ENCODE data around the gene SAG.

SAG gene

GRCh38 chr2:233320470-233320869 is 12.9 kb downstream of the SAG start:
- Histone ChIP-seq H3K79me2 (ENCODE audit: control insufficient read depth, insufficient read depth, low read length, poor library complexity) (no peaks in the 10 kb centered on the region), H3K79me1 (ENCODE audit: low read length) (no peaks in the 10 kb centered on the region)
- no CpG with 5 or more reads among the region's 17 CpGs for WGBS (ENCODE audit: extremely low coverage, insufficient coverage, insufficient read length)

GRCh38 chr2:233321166-233321565 is 13.6 kb downstream of the SAG start:
- Histone ChIP-seq H3K79me2 (ENCODE audit: control insufficient read depth, insufficient read depth, low read length, poor library complexity) (no peaks in the 10 kb centered on the region), H3K4me3 (ENCODE audit: low read depth, low read length) (no peak overlapping the region), H3K4ac (ENCODE audit: low read depth, low read length) (no peak overlapping the region), H4K91ac (ENCODE audit: low read depth, low read length) (no peak overlapping the region), H3K27ac (ENCODE audit: low read depth, low read length) (no peak overlapping the region), H3K9me3 (ENCODE audit: insufficient read depth, low read depth, low read length) (no peaks in the 10 kb centered on the region), H3K79me1 (ENCODE audit: low read length) (no peaks in the 10 kb centered on the region), H3K4me2 (ENCODE audit: low read length) (no peak overlapping the region), H2BK5ac (ENCODE audit: low read depth, low read length, poor library complexity) (no peak overlapping the region), H4K12ac (ENCODE audit: low read depth, low read length) (no peak overlapping the region), H4K8ac (ENCODE audit: low read depth, low read length) (no peak overlapping the region), H2AFZ (ENCODE audit: insufficient read depth, low read length, poor library complexity) (no peak overlapping the region), H3K23ac (ENCODE audit: low read length) (no peak overlapping the region), H3K27me3 (ENCODE audit: insufficient read depth, low read length) (no peaks in the 10 kb centered on the region), H3K9ac (ENCODE audit: low read length) (no peak overlapping the region), H3K4me1 (ENCODE audit: control insufficient read depth in 1 of 2, insufficient read depth in 2 of 2, low read length in 2 of 2) (no peaks in the 10 kb centered on the region), H2BK12ac (ENCODE audit: low read length) (no peak overlapping the region), H2AK5ac (ENCODE audit: low read length) (no peak overlapping the region), H3K18ac (ENCODE audit: low read length) (no peak overlapping the region), H3K14ac (ENCODE audit: low read length) (no peak overlapping the region), H3K36me3 (ENCODE audit: control insufficient read depth in 1 of 2, insufficient read depth in 2 of 2, low read length in 2 of 2) (no peaks in the 10 kb centered on the region), H2BK120ac (ENCODE audit: insufficient read depth, low read length, poor library complexity) (no peak overlapping the region)
- no CpG with 5 or more reads among the region's 6 CpGs for WGBS (ENCODE audit: extremely low coverage, insufficient coverage, insufficient read length)
- DNase-seq: no peak

More at GRCh38 chr2:233320470-233320869, 12.9 kb downstream of the SAG start:
- Histone ChIP-seq H3K23ac (ENCODE audit: low read length) (no peak overlapping the region), H3K9ac (ENCODE audit: low read length) (no peak overlapping the region), H2AFZ (ENCODE audit: insufficient read depth, low read length, poor library complexity) (no peak overlapping the region), H3K4me1 (ENCODE audit: control insufficient read depth in 1 of 2, insufficient read depth in 2 of 2, low read length in 2 of 2) (no peaks in the 10 kb centered on the region), H2BK12ac (ENCODE audit: low read length) (no peak overlapping the region), H3K9me3 (ENCODE audit: insufficient read depth, low read depth, low read length) (no peaks in the 10 kb centered on the region), H4K12ac (ENCODE audit: low read depth, low read length) (no peak overlapping the region), H4K91ac (ENCODE audit: low read depth, low read length) (no peak overlapping the region), H3K14ac (ENCODE audit: low read length) (no peak overlapping the region), H2BK120ac (ENCODE audit: insufficient read depth, low read length, poor library complexity) (no peak overlapping the region), H3K4ac (ENCODE audit: low read depth, low read length) (no peak overlapping the region), H3K27me3 (ENCODE audit: insufficient read depth, low read length) (no peaks in the 10 kb centered on the region), H2BK5ac (ENCODE audit: low read depth, low read length, poor library complexity) (no peak overlapping the region), H4K8ac (ENCODE audit: low read depth, low read length) (no peak overlapping the region), H3K27ac (ENCODE audit: low read depth, low read length) (no peak overlapping the region), H3K4me2 (ENCODE audit: low read length) (no peak overlapping the region), H3K4me3 (ENCODE audit: low read depth, low read length) (no peak overlapping the region), H2AK5ac (ENCODE audit: low read length) (no peak overlapping the region), H3K18ac (ENCODE audit: low read length) (no peak overlapping the region), H3K36me3 (ENCODE audit: control insufficient read depth in 1 of 2, insufficient read depth in 2 of 2, low read length in 2 of 2) (no peaks in the 10 kb centered on the region)
- no peak for DNase-seq

- Histone ChIP-seq H3K36me3 (ENCODE audit: control insufficient read depth in 1 of 2, insufficient read depth in 2 of 2, low read length in 2 of 2) (no peaks in the 10 kb centered on the region), H3K79me2 (ENCODE audit: control insufficient read depth, insufficient read depth, low read length, poor library complexity) (no peaks in the 10 kb centered on the region), H3K4me2 (ENCODE audit: low read length) (no peak overlapping the region), H3K23ac (ENCODE audit: low read length) (no peak overlapping the region), H3K18ac (ENCODE audit: low read length) (no peak overlapping the region), H3K4ac (ENCODE audit: low read depth, low read length) (no peak overlapping the region), H4K12ac (ENCODE audit: low read depth, low read length) (no peak overlapping the region), H3K4me3 (ENCODE audit: low read depth, low read length) (no peak overlapping the region), H3K4me1 (ENCODE audit: control insufficient read depth in 1 of 2, insufficient read depth in 2 of 2, low read length in 2 of 2) (no peaks in the 10 kb centered on the region), H3K27me3 (ENCODE audit: insufficient read depth, low read length) (no peaks in the 10 kb centered on the region), H3K27ac (ENCODE audit: low read depth, low read length) (no peak overlapping the region), H3K79me1 (ENCODE audit: low read length) (no peaks in the 10 kb centered on the region), H4K8ac (ENCODE audit: low read depth, low read length) (no peak overlapping the region), H2AFZ (ENCODE audit: insufficient read depth, low read length, poor library complexity) (no peak overlapping the region), H4K91ac (ENCODE audit: low read depth, low read length) (no peak overlapping the region), H2BK120ac (ENCODE audit: insufficient read depth, low read length, poor library complexity) (no peak overlapping the region), H3K9ac (ENCODE audit: low read length) (no peak overlapping the region), H3K14ac (ENCODE audit: low read length) (no peak overlapping the region), H2BK5ac (ENCODE audit: low read depth, low read length, poor library complexity) (no peak overlapping the region), H2BK12ac (ENCODE audit: low read length) (no peak overlapping the region), H2AK5ac (ENCODE audit: low read length) (no peak overlapping the region), H3K9me3 (ENCODE audit: insufficient read depth, low read depth, low read length) (peaks cover 3% of the 10 kb centered on the region)
- DNase-seq: no peak
- WGBS (ENCODE audit: extremely low coverage, insufficient coverage, insufficient read length): no CpG with 5 or more reads among the region's 8 CpGs
These were observed 16.2 kb downstream of the SAG start for GRCh38 chr2:233323851-233324250.

GRCh38 chr2:233325256-233325655 is 17.6 kb downstream of the SAG start:
- Histone ChIP-seq H4K12ac (ENCODE audit: low read depth, low read length) (no peak overlapping the region), H3K14ac (ENCODE audit: low read length) (no peak overlapping the region), H3K9ac (ENCODE audit: low read length) (no peak overlapping the region), H3K4me1 (ENCODE audit: control insufficient read depth in 1 of 2, insufficient read depth in 2 of 2, low read length in 2 of 2) (peaks cover 2 to 3% of the 10 kb centered on the region in 2 experiments), H3K4me3 (ENCODE audit: low read depth, low read length) (no peak overlapping the region), H4K91ac (ENCODE audit: low read depth, low read length) (no peak overlapping the region), H4K8ac (ENCODE audit: low read depth, low read length) (no peak overlapping the region), H2BK120ac (ENCODE audit: insufficient read depth, low read length, poor library complexity) (no peak overlapping the region), H2AFZ (ENCODE audit: insufficient read depth, low read length, poor library complexity) (no peak overlapping the region), H3K27ac (ENCODE audit: low read depth, low read length) (no peak overlapping the region), H3K27me3 (ENCODE audit: insufficient read depth, low read length) (no peaks in the 10 kb centered on the region), H3K79me1 (ENCODE audit: low read length) (no peaks in the 10 kb centered on the region), H3K18ac (ENCODE audit: low read length) (no peak overlapping the region), H2BK5ac (ENCODE audit: low read depth, low read length, poor library complexity) (no peak overlapping the region), H3K4ac (ENCODE audit: low read depth, low read length) (no peak overlapping the region), H3K79me2 (ENCODE audit: control insufficient read depth, insufficient read depth, low read length, poor library complexity) (no peaks in the 10 kb centered on the region), H3K9me3 (ENCODE audit: insufficient read depth, low read depth, low read length) (peaks cover 3% of the 10 kb centered on the region), H3K36me3 (ENCODE audit: control insufficient read depth in 1 of 2, insufficient read depth in 2 of 2, low read length in 2 of 2) (no peaks in the 10 kb centered on the region), H3K23ac (ENCODE audit: low read length) (no peak overlapping the region), H3K4me2 (ENCODE audit: low read length) (no peak overlapping the region), H2AK5ac (ENCODE audit: low read length) (no peak overlapping the region), H2BK12ac (ENCODE audit: low read length) (no peak overlapping the region)
- DNase-seq: no peak
- WGBS (ENCODE audit: extremely low coverage, insufficient coverage, insufficient read length): no CpG with 5 or more reads among the region's 4 CpGs
